CD4-positive, CD25-positive, alpha-beta regulatory T cell (primary cell): ENCODE measurements around the gene GPR31. TPM values are rescaled to one million over a fixed set of nuclear protein-coding genes. Genes with fewer than 3 reads are reported as not detected.

ENCODE experiments used
- ATAC-seq, 2 donors: fragments of 150-1000 bp; cut with Tn5 transposase; one replicate each; pipeline ENCODE4 v1.10.0; 2021; ENCODE audit warnings: low read depth in 2 of 2, moderate number of reproducible peaks in 2 of 2, moderate library complexity in 1 of 2
- DNase-seq, 3 donors: peaks; one replicate each; pipeline versions ENCODE4 v3.0.0 to v3.0.0-alpha.2; 2012 to 2022; ENCODE audit warnings: mixed read lengths in 1 of 3
- H3K27ac ChIP-seq: one replicate; pipeline ENCODE4 v1.7.0; 2013; ENCODE audit warnings: mild to moderate bottlenecking, low read length; ENCODE audit not compliant: insufficient read depth, poor library complexity, severe bottlenecking
- H3K27me3 ChIP-seq: one replicate; pipeline ENCODE4 v1.7.0; 2013; ENCODE audit warnings: low read length; ENCODE audit not compliant: control insufficient read depth, insufficient read depth
- H3K36me3 ChIP-seq: one replicate; pipeline ENCODE4 v1.7.0; 2013; ENCODE audit warnings: mild to moderate bottlenecking, low read length, moderate library complexity; ENCODE audit not compliant: control insufficient read depth, insufficient read depth
- H3K4me1 ChIP-seq: 2 replicates; pipeline ENCODE4 v1.7.0; 2013; ENCODE audit warnings: mild to moderate bottlenecking, low read length; ENCODE audit not compliant: insufficient read depth, control insufficient read depth, poor library complexity, severe bottlenecking
- H3K4me3 ChIP-seq: one replicate; pipeline ENCODE4 v1.7.0; 2013; ENCODE audit warnings: low read depth, mild to moderate bottlenecking, low read length, moderate library complexity
- H3K9me3 ChIP-seq, 2 experiments: 1 replicate in 1 of 2; 2 replicates in 1 of 2; pipeline ENCODE4 v1.7.0; 2013; ENCODE audit warnings: low read length in 2 of 2, mild to moderate bottlenecking in 1 of 2, moderate library complexity in 1 of 2; ENCODE audit not compliant: control insufficient read depth in 2 of 2
- H3K27ac Mint-ChIP-seq, 3 donors: one replicate each; pipeline ENCODE4 v1.8.0; 2020 to 2022; ENCODE audit warnings: mild to moderate bottlenecking in 3 of 3, mixed read lengths in 3 of 3, moderate library complexity in 2 of 3
- H3K27me3 Mint-ChIP-seq: one replicate; pipeline ENCODE4 v1.8.0; 2022; ENCODE audit warnings: mild to moderate bottlenecking, mixed read lengths
- H3K36me3 Mint-ChIP-seq: one replicate; pipeline ENCODE4 v1.8.0; 2020; ENCODE audit warnings: mixed read lengths
- H3K4me1 Mint-ChIP-seq, 4 donors: one replicate each; pipeline ENCODE4 v1.8.0; 2020 to 2022; ENCODE audit warnings: mixed read lengths in 4 of 4, mild to moderate bottlenecking in 1 of 4
- H3K4me3 Mint-ChIP-seq, 4 donors: one replicate each; pipeline ENCODE4 v1.8.0; 2020 to 2022; ENCODE audit warnings: mild to moderate bottlenecking in 4 of 4, mixed read lengths in 4 of 4, moderate library complexity in 3 of 4
- H3K9me3 Mint-ChIP-seq, 7 donors: one replicate each; pipeline ENCODE4 v1.8.0; 2020 to 2022; ENCODE audit warnings: mixed read lengths in 7 of 7, mild to moderate bottlenecking in 3 of 7, moderate library complexity in 2 of 7
- polyA plus RNA-seq, 4 donors: library from polyadenylated mRNA; unstranded; fragments of 300-500 nt; fragmentation: Illumina TruSeq; gene quantifications; one replicate each; pipeline ENCODE4 v1.2.3, GENCODE V29; 2021
- total RNA-seq: library from RNA; stranded (reverse); gene quantifications from one replicate; pipeline ENCODE4 v1.2.3, GENCODE V29; 2022

GPR31 gene
- total and polyA plus RNA-seq, 5 donors from 2014 or later, result not detected

DNA sequence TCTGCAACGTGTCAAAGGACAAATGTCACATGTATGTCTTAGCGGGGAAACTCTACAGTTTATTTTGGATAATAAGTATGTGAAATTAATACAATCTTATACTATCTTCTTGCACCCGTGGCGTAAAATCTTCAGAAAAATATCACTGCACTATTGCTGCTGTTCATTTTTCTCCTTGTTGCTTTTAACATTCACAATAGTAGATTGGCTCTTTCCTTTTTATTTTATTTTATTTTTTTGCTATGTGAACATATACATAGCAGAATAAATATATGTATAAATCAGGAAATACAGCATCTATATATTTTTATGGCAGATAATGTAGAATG, 15.4 kb downstream of the GPR31 start:
- peaks cover 12 to 40% (median 16%) of the 10 kb centered on the region in 4 donors for H3K4me1 Mint-ChIP-seq
- no peak overlapping the region for H3K4me3 ChIP-seq
- no peak overlapping the region for H3K27ac ChIP-seq
- H3K4me3 Mint-ChIP-seq, result peak overlapping the region in 1 of 4 donors; percentile 62
- H3K9me3 Mint-ChIP-seq, result peaks cover 0 to 2% (median 0%) of the 10 kb centered on the region in 7 donors
- H3K27me3 ChIP-seq, result no peaks in the 10 kb centered on the region
- H3K4me1 ChIP-seq, result peaks cover 8% of the 10 kb centered on the region
- peak overlapping the region in 2 of 3 donors; percentile 75 to 90 for H3K27ac Mint-ChIP-seq
- DNase-seq (no peak), ATAC-seq (no peak)
- H3K36me3 ChIP-seq, result peaks cover 9% of the 10 kb centered on the region
- H3K27me3 Mint-ChIP-seq, result no peaks in the 10 kb centered on the region
- no peaks in the 10 kb centered on the region for H3K9me3 ChIP-seq
- H3K36me3 Mint-ChIP-seq, result no peaks in the 10 kb centered on the region

GRCh38 chr6:167141667-167142432, 15.9 kb downstream of the GPR31 start:
- H3K9me3 Mint-ChIP-seq, result peaks cover 0 to 2% (median 0%) of the 10 kb centered on the region in 7 donors
- Histone ChIP-seq H3K27me3 (no peaks in the 10 kb centered on the region), H3K4me3 (no peak overlapping the region), H3K4me1 (peaks cover 8% of the 10 kb centered on the region), H3K9me3 (no peaks in the 10 kb centered on the region), H3K27ac (no peak overlapping the region), H3K36me3 (peaks cover 14% of the 10 kb centered on the region)
- H3K27me3 Mint-ChIP-seq, result no peaks in the 10 kb centered on the region
- peak overlapping the region; percentile 14 to 90 (median 75) for H3K27ac Mint-ChIP-seq
- H3K4me1 Mint-ChIP-seq, result peaks cover 12 to 44% (median 16%) of the 10 kb centered on the region in 4 donors
- H3K4me3 Mint-ChIP-seq, result peak overlapping the region in 2 of 4 donors; percentile 36 to 62
- peaks cover 3% of the 10 kb centered on the region for H3K36me3 Mint-ChIP-seq
- DNase-seq (peak; percentile 39 to 56 (median 51)), ATAC-seq (peak; percentile 65 to 81)

- Mint-ChIP-seq H3K4me3 (no peak overlapping the region), H3K27ac (peak overlapping the region; percentile 57 to 90 (median 81)), H3K4me1 (peaks cover 10 to 49% (median 17%) of the 10 kb centered on the region in 4 donors), H3K9me3 (peaks cover 0 to 2% (median 0%) of the 10 kb centered on the region in 7 donors), H3K36me3 (peaks cover 3% of the 10 kb centered on the region), H3K27me3 (no peaks in the 10 kb centered on the region)
- ATAC-seq, result no peak
- H3K9me3 ChIP-seq, result no peaks in the 10 kb centered on the region
- peaks cover 25% of the 10 kb centered on the region for H3K36me3 ChIP-seq
- H3K4me1 ChIP-seq, result peaks cover 8% of the 10 kb centered on the region
- H3K4me3 ChIP-seq, result no peak overlapping the region
- no peak for DNase-seq
- no peaks in the 10 kb centered on the region for H3K27me3 ChIP-seq
- no peak overlapping the region for H3K27ac ChIP-seq
These were observed 16.9 kb downstream of the GPR31 start for GRCh38 chr6:167140589-167141474.

- Histone ChIP-seq H3K36me3 (peaks cover 35% of the 10 kb centered on the region), H3K27ac (no peak overlapping the region), H3K4me3 (no peak overlapping the region), H3K27me3 (no peaks in the 10 kb centered on the region), H3K9me3 (no peaks in the 10 kb centered on the region), H3K4me1 (peaks cover 8% of the 10 kb centered on the region)
- no peaks in the 10 kb centered on the region for H3K27me3 Mint-ChIP-seq
- H3K9me3 Mint-ChIP-seq, result peaks cover 0 to 2% (median 0%) of the 10 kb centered on the region in 7 donors
- peak overlapping the region in 2 of 3 donors; percentile 16 to 40 for H3K27ac Mint-ChIP-seq
- H3K4me3 Mint-ChIP-seq, result no peak overlapping the region
- ATAC-seq (no peak), DNase-seq (no peak)
- peaks cover 8% of the 10 kb centered on the region for H3K36me3 Mint-ChIP-seq
- H3K4me1 Mint-ChIP-seq, result peaks cover 10 to 52% (median 18%) of the 10 kb centered on the region in 4 donors
These were observed 18.0 kb downstream of the GPR31 start for GRCh38 chr6:167139761-167140160.

DNA sequence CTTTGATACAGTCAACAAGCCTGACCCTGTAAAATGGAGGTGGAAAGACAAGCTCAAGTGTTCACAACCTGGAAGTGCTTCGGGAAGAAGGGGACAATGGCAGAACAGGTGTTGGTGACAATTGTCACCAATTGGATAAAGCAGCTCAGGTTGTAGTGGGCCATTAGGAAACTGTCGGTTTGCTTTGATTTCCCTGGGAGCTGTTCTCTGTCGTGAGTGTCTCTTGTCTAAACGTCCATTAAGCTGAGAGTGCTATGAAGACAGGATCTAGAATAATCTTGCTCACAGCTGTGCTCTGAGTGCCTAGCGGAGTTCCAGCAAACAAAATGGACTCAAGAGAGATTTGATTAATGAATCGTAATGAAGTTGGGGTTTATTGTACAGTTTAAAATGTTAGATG, 19.9 kb downstream of the GPR31 start:
- Mint-ChIP-seq H3K36me3 (peaks cover 11% of the 10 kb centered on the region), H3K4me1 (peaks cover 10 to 56% (median 22%) of the 10 kb centered on the region in 4 donors), H3K27ac (peak overlapping the region in 2 of 3 donors; percentile 43 to 72), H3K9me3 (no peaks in the 10 kb centered on the region), H3K4me3 (no peak overlapping the region), H3K27me3 (no peaks in the 10 kb centered on the region)
- no peaks in the 10 kb centered on the region for H3K9me3 ChIP-seq
- H3K27me3 ChIP-seq, result no peaks in the 10 kb centered on the region
- H3K27ac ChIP-seq, result no peak overlapping the region
- peaks cover 8% of the 10 kb centered on the region for H3K4me1 ChIP-seq
- H3K4me3 ChIP-seq, result no peak overlapping the region
- DNase-seq (no peak), ATAC-seq (no peak)
- peaks cover 45% of the 10 kb centered on the region for H3K36me3 ChIP-seq

- no peaks in the 10 kb centered on the region for H3K9me3 Mint-ChIP-seq
- H3K4me3 Mint-ChIP-seq, result no peak overlapping the region
- no peaks in the 10 kb centered on the region for H3K27me3 Mint-ChIP-seq
These were observed 20.7 kb downstream of the GPR31 start for GRCh38 chr6:167137081-167137480.

DNA sequence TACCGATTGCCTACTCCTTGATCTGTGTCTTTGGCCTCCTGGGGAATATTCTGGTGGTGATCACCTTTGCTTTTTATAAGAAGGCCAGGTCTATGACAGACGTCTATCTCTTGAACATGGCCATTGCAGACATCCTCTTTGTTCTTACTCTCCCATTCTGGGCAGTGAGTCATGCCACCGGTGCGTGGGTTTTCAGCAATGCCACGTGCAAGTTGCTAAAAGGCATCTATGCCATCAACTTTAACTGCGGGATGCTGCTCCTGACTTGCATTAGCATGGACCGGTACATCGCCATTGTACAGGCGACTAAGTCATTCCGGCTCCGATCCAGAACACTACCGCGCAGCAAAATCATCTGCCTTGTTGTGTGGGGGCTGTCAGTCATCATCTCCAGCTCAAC, 21.4 kb downstream of the GPR31 start:
- Histone ChIP-seq H3K27ac (no peak overlapping the region), H3K27me3 (no peaks in the 10 kb centered on the region), H3K4me1 (peaks cover 5% of the 10 kb centered on the region), H3K36me3 (peaks cover 48% of the 10 kb centered on the region), H3K9me3 (no peaks in the 10 kb centered on the region), H3K4me3 (no peak overlapping the region)
- Mint-ChIP-seq H3K4me3 (no peak overlapping the region), H3K27ac (peak overlapping the region; percentile 48 to 64 (median 59)), H3K27me3 (no peaks in the 10 kb centered on the region), H3K36me3 (peaks cover 18% of the 10 kb centered on the region), H3K9me3 (no peaks in the 10 kb centered on the region), H3K4me1 (peaks cover 6 to 57% (median 25%) of the 10 kb centered on the region in 4 donors)
- ATAC-seq (no peak), DNase-seq (no peak)

More at GRCh38 chr6:167137081-167137480, 20.7 kb downstream of the GPR31 start:
- no peaks in the 10 kb centered on the region for H3K9me3 ChIP-seq
- H3K36me3 ChIP-seq, result peaks cover 45% of the 10 kb centered on the region
- no peaks in the 10 kb centered on the region for H3K27me3 ChIP-seq
- H3K4me3 ChIP-seq, result no peak overlapping the region
- peaks cover 4% of the 10 kb centered on the region for H3K4me1 ChIP-seq
- peak overlapping the region in 1 of 3 donors; percentile 48 for H3K27ac Mint-ChIP-seq
- ATAC-seq (no peak), DNase-seq (no peak)
- no peak overlapping the region for H3K27ac ChIP-seq
- H3K36me3 Mint-ChIP-seq, result peaks cover 14% of the 10 kb centered on the region
- H3K4me1 Mint-ChIP-seq, result peaks cover 7 to 57% (median 24%) of the 10 kb centered on the region in 4 donors
